Left ventricle myocardium inferior (tissue), 1 donor: ENCODE data around the gene THAP5. TPM values are rescaled to one million over a fixed set of nuclear protein-coding genes. Genes with fewer than 3 reads are reported as not detected.

Source experiments
- DNase-seq: peaks from one replicate; pipeline ENCODE4 v3.0.0-alpha.2; 2020
- H3K27ac ChIP-seq: fragments of 200-600 bp; replicated peaks from 2 replicates; pipeline ENCODE4 v1.8.0; 2021
- H3K27me3 ChIP-seq: fragments of 200-600 bp; 2 replicates; pipeline ENCODE4 v1.8.0; 2021; ENCODE audit warnings: low read depth
- H3K36me3 ChIP-seq: fragments of 200-600 bp; 2 replicates; pipeline ENCODE4 v1.8.0; 2021
- H3K4me1 ChIP-seq: fragments of 200-600 bp; 2 replicates; pipeline ENCODE4 v1.8.0; 2021
- H3K4me3 ChIP-seq: fragments of 200-600 bp; 2 replicates; pipeline ENCODE4 v1.8.0; 2021; ENCODE audit warnings: mild to moderate bottlenecking, moderate library complexity
- H3K9me3 ChIP-seq: fragments of 200-600 bp; replicated peaks from 2 replicates; pipeline ENCODE4 v1.8.0; 2021
- intact Hi-C: fragments of 100-400 bp; cut with micrococcal nuclease; formaldehyde crosslinking; loops from one replicate; pipeline ENCODE4 v1.11.0; 2022
- long read RNA-seq: library from polyadenylated mRNA; unstranded; transcript quantifications from one replicate; pipeline ENCODE4 v2.0.0, GENCODE V29; 2021
- total RNA-seq: library from RNA; stranded (reverse); fragmentation: NEBNext Ultra II Directional; extraction: Animal tissue kit (Norgen Biotek cat#: 25700); gene quantifications from one replicate; pipeline ENCODE4 v1.2.1, GENCODE V29; 2021
- TF ChIP-seq, protein P1 (sequence below): fragments of 200-600 bp; IDR thresholded peaks from 2 replicates; pipeline ENCODE4 v1.8.0; 2021; ENCODE audit warnings: antibody characterized with exemption, mild to moderate bottlenecking, borderline replicate concordance
- donor health status: DM: no; HTN: yes; CAD: no; lungs with severe emphysema.

The THAP5 gene, protein sequence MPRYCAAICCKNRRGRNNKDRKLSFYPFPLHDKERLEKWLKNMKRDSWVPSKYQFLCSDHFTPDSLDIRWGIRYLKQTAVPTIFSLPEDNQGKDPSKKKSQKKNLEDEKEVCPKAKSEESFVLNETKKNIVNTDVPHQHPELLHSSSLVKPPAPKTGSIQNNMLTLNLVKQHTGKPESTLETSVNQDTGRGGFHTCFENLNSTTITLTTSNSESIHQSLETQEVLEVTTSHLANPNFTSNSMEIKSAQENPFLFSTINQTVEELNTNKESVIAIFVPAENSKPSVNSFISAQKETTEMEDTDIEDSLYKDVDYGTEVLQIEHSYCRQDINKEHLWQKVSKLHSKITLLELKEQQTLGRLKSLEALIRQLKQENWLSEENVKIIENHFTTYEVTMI
- total RNA-seq = 24.4 TPM
- long read RNA-seq, transcript THAP5-203 (3 exons, 3,306 nt) = major isoform, 9 of 14 reads
- long read RNA-seq, partial matches to known transcripts = 0 of 14 reads
- long read RNA-seq, other reads (novel, unspliced or antisense) = 0 of 14 reads

DNA sequence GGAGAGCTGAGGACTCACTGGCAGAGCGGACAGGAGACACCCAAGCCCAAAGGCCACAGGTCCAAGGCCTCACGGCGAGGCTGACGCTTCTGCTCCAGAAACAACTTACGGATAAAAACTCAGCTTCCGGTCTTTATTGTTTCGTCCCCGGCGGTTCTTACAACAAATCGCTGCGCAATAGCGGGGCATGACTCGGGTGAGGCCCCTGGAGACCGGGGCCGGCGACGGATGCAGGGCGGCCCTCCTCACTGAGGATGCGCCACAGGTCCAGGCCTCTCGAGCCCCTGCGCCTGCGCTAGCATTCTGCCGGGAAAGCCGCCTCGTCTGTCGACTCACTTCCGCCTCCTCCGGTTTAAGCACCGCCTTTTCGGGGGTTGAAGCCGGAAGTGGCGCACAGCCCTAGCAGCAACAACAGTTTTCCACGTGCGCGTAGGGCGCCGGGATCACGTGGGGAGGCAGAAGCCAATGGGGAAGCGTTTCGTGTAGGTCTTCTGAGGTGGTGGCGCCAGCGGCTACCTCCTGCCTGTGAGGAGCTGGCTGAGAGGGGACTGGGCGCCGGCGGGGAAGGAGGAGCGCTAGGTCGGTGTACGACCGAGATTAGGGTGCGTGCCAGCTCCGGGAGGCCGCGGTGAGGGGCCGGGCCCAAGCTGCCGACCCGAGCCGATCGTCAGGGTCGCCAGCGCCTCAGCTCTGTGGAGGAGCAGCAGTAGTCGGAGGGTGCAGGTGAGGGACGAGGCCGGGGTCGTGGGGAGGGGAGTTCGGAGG, at the start of gene THAP5, which contains the start of gene DNAJB9:
Gene THAP5 (minus strand): TSS at position 326 of the 765 bp plus-strand sequence. CDS start 137 bp downstream, at position 189.
Gene DNAJB9 (plus strand): TSS at position 494 of the 765 bp plus-strand sequence. CDS start 1,853 bp downstream, outside the sequence.
- intact Hi-C loops = no loop called here
- H3K4me1 ChIP-seq = peaks cover 85% of the 10 kb centered on the region

DNA sequence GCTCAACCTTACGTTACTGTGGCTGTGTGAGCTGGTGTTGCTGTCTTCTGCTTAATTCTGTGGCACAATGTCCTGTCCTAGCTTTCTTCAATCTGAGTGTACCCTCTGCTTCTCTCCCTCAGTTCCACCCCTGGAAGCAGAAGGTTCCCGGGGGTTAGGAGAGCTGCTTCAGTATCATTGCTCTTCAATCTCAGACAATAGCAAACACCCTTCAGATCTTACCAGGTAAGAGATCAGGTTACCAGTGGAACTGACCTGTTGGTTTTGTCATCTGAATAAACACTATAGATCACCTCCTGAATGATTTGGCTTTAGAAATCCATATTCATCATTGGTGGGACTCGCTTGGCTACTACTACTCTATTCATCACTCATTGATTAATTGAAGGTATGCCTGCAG, 48.5 kb upstream of the THAP5 start:
- Histone ChIP-seq H3K27ac (no peak overlapping the region), H3K4me1 (no peaks in the 10 kb centered on the region), H3K36me3 (no peaks in the 10 kb centered on the region), H3K27me3 (no peaks in the 10 kb centered on the region), H3K4me3 (no peak overlapping the region), H3K9me3 (no peaks in the 10 kb centered on the region)
- DNase-seq = no peak
- intact Hi-C loops = no loop called here
- TF ChIP-seq, protein P1, sequence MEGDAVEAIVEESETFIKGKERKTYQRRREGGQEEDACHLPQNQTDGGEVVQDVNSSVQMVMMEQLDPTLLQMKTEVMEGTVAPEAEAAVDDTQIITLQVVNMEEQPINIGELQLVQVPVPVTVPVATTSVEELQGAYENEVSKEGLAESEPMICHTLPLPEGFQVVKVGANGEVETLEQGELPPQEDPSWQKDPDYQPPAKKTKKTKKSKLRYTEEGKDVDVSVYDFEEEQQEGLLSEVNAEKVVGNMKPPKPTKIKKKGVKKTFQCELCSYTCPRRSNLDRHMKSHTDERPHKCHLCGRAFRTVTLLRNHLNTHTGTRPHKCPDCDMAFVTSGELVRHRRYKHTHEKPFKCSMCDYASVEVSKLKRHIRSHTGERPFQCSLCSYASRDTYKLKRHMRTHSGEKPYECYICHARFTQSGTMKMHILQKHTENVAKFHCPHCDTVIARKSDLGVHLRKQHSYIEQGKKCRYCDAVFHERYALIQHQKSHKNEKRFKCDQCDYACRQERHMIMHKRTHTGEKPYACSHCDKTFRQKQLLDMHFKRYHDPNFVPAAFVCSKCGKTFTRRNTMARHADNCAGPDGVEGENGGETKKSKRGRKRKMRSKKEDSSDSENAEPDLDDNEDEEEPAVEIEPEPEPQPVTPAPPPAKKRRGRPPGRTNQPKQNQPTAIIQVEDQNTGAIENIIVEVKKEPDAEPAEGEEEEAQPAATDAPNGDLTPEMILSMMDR = no peak

More for the DNA sequence above, at the start of gene THAP5, which contains the start of gene DNAJB9:
- peak within 1 kb of the TSS; percentile 96 for H3K27ac ChIP-seq
- peak within 1 kb of the TSS; percentile 93 for H3K4me3 ChIP-seq
- H3K27me3 ChIP-seq = no peaks in the 10 kb centered on the region
- H3K36me3 ChIP-seq = peaks cover 31% of the 10 kb centered on the region
- H3K9me3 ChIP-seq = no peaks in the 10 kb centered on the region
- TF ChIP-seq, protein P1 = no peak
- DNase-seq = peak; percentile 99

DNA sequence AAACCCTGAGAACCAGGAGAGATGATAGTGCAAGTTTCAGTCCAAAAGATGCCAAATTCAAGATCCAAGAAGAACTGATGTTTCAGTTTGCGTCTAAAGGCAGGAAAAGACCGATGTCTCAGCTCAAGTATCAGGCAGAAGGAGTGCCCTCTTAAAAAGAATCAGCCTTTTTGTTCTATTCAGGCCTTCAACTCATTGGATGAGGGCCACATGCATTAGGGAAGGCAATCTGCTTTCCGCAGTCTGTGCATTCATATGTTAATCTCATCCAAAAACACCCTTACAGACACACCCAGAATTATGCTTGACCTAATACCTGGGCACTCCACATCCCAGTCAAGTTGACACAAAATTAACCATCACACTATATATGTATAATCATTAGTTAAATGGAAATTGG, 45.4 kb upstream of the THAP5 start:
- no peak for DNase-seq
- Histone ChIP-seq H3K9me3 (no peaks in the 10 kb centered on the region), H3K27me3 (no peaks in the 10 kb centered on the region), H3K36me3 (no peaks in the 10 kb centered on the region), H3K4me3 (no peak overlapping the region), H3K4me1 (no peaks in the 10 kb centered on the region), H3K27ac (no peak overlapping the region)
- TF ChIP-seq, protein P1 = no peak
- intact Hi-C loops = no loop called here

DNA sequence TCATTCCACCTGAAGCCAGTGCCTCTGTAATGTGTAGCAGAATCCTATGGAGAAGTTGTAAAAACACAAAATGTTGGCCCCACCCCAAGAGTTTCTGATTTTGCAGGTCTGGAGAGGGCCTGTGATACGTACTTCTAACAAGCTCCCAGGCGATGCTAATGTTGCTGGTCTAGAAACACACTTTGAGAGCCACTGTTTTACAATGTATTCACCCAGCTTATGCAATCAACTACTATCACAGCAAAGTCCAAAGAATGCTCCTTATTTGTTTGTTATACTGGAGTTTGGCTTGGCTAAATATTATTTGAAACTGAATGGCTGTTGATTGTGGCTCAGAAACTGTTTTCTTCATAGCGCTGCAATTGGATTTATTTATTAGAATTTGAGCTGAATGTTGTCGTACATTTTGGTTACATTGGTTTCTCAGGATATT, 44.5 kb upstream of the THAP5 start:
- no peak for DNase-seq
- Histone ChIP-seq H3K4me3 (no peak overlapping the region), H3K9me3 (no peaks in the 10 kb centered on the region), H3K36me3 (no peaks in the 10 kb centered on the region), H3K27ac (no peak overlapping the region), H3K4me1 (no peaks in the 10 kb centered on the region), H3K27me3 (no peaks in the 10 kb centered on the region)
- intact Hi-C loops = no loop called here
- TF ChIP-seq, protein P1 = no peak

DNA sequence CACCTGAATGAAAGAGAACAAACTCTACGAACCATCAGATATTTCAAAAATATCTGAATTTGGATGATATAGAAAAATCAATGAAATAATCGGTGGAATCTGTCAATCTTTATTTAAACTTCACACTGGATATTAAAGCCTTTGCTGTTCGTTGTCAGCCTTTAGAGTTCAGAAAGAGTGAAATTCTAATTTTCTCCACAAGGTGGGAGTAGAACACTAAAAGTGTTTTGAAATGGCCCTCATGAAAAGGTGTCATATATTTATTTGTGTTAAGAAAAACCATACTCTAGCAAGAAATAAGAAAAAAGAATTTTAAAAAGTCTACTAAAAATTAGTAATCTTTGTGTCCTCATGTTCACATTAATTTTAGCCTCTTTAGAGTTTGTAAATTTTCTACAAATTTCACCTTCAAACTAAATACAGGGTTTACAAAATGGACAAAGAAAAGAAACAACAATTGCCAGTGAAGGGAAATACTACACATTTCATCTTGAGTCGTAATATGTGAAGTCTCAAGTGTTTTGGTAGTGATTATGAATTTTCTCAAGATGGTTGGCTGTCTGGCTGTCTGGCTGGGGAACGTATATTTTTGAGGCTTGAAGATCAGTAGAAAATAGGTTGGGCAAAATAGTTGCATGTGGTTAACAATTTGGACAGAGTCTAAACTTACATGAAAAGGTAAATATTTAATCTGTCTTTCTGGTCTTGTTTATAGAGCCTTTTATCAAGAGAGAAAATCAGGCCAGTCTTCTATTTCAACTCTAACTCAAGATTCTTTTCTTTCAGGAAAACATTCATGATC, 43.8 kb upstream of the THAP5 start:
- H3K27ac ChIP-seq = no peak overlapping the region
- no peak overlapping the region for H3K4me3 ChIP-seq
- no peaks in the 10 kb centered on the region for H3K27me3 ChIP-seq
- intact Hi-C loops = no loop called here
- TF ChIP-seq, protein P1 = peak; percentile 80
- no peaks in the 10 kb centered on the region for H3K9me3 ChIP-seq
- DNase-seq = no peak
- H3K36me3 ChIP-seq = no peaks in the 10 kb centered on the region
- no peaks in the 10 kb centered on the region for H3K4me1 ChIP-seq
